ENCODE results near the gene MORF4L1.
"Not testable (repeated sequence)": the region's sequence is repeated elsewhere in the genome, so short reads cannot be mapped to it uniquely, and the experiment has no call there.

MORF4L1 gene

GRCh38 chr15:78902281-78903032 is 29.8 kb downstream of the MORF4L1 start:
- DNase-seq: not testable (repeated sequence)

- no peak for DNase-seq
Measured at GRCh38 chr15:78904599-78905358, 32.1 kb downstream of the MORF4L1 start.

GRCh38 chr15:78906316-78906620 is 33.6 kb downstream of the MORF4L1 start:
- DNase-seq: no peak

GRCh38 chr15:78907577-78907976 is 34.9 kb downstream of the MORF4L1 start:
- no peak for DNase-seq

DNA sequence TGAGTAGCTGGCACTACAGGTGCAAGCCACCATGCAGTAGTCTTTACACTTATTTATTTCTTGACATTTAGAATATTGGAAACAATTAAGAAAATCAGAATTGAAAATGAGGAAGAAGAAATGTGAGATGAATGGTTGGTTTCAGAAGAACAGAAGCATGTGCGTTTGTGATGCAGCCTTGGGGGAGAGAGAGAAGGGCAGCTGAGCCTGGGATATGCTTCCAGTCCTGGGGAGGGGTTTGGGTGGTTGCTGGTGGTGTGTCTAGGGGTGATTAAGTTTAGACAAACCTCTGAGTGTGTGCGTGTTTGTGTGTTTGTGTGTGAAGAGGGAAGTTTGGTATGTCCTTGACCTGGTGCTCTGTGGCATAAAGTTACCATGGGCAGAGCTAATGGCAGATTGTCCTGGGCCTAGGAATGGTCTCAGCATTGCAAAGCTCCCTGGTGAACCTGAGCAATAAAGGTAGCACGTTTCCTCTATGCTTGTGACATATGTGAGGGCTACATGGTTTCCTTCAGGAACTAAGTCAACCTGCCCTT is 36.5 kb downstream of the MORF4L1 start:
- DNase-seq: no peak

DNA sequence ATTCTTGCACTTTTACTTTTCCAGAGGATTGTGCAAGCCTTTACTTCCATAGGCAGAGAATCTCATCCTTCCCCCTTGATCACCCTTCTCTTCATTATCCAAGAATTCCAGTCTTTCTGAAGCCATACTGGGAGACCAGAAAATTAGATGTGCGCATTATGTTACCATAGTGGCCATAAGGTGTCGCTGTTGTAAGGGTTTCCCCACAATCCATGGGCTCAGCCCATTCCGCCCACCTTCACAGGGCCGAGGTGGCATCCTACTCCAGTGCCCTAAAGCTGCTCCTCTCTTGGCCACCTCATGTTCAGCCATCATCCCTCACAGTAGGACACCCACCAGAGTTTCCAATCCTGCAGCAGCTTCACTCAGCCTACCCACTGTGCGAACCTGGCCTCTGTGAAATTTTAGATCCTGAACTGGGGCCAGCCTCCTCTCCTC is 37.1 kb downstream of the MORF4L1 start:
- DNase-seq: peak; percentile 9

DNA sequence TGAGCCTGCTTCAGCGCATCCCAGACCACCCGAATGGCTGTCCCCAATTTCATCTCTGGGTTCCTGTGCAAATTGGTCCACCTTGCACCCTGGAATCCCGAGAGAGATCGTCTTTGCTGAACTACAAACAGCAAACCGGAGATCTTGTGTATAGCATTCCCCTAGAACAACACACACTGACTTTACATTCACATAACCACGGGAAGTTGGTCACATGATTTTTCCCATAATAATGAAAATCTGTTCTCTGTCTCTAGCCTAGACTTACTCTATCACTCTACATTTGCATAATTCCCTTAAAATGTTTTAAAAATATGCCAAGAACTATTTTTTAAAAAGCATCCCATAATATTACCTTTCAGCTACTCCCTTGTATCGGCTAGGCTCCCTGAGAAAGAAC is 37.6 kb downstream of the MORF4L1 start:
- no peak for DNase-seq

GRCh38 chr15:78912316-78912715 is 39.6 kb downstream of the MORF4L1 start:
- no peak for DNase-seq

GRCh38 chr15:78913012-78913411 is 40.3 kb downstream of the MORF4L1 start:
- DNase-seq: no peak

DNA sequence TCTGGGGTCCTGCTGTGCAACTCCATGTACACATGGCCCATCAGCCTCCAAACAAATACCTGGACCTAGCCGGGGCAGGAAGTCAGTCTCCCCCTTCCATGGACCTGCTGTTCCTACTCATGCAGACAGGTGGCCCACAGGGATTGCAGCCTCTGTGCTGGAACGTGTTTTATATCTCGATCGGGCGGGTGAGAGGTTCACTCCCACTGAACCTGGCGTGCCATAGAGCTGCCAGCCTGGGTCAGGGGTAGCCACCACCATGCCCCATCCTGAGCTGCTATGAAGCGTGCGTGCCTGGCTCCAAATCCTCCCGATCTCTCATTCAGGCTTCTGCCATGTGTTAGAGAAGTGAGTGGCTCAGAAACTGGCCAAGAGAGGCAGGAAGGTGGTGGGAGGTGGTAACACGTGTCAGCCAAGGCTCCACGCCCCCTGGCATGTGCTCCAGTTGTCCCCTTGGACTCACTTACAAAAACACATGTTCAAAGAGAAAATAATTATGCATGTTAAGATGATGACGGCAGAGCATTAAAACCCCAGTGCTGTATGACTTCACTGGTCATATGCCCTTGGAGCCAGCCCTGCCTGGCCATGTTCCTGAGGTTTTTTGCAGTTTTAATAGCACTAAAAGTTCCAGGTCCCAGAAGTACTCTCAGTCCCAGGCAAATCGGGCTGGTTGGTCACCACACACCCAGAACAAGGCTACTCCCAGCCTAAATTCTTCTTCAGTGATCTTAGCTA is 41.5 kb downstream of the MORF4L1 start:
- DNase-seq: no peak

GRCh38 chr15:78915341-78916087 is 42.8 kb downstream of the MORF4L1 start:
- DNase-seq: no peak

DNA sequence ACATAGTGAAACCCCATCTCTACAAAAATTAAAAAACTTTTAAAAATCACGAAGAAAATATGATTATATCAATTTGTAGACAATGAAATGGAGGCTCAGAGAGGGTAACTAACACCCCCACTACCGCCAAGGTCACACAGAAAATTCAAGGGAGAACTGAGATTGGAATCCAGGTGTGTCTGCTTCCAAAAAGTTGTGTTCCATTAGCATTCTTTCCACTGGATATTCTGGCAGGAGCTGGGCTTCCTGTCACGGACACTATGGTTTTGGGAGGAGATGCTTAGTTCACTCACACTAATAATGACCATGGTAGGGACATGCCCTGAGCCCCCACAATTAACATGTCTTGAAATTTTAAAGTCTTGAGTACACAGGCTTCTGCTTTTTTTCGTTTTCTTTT is 43.4 kb downstream of the MORF4L1 start:
- no peak for DNase-seq

- DNase-seq: no peak
Measured at GRCh38 chr15:78917888-78918287, 45.2 kb downstream of the MORF4L1 start.

- DNase-seq: no peak
Measured at GRCh38 chr15:78921517-78921916, 48.8 kb downstream of the MORF4L1 start.

- DNase-seq: no peak
Measured at GRCh38 chr15:78921940-78922339, 49.2 kb downstream of the MORF4L1 start.

DNA sequence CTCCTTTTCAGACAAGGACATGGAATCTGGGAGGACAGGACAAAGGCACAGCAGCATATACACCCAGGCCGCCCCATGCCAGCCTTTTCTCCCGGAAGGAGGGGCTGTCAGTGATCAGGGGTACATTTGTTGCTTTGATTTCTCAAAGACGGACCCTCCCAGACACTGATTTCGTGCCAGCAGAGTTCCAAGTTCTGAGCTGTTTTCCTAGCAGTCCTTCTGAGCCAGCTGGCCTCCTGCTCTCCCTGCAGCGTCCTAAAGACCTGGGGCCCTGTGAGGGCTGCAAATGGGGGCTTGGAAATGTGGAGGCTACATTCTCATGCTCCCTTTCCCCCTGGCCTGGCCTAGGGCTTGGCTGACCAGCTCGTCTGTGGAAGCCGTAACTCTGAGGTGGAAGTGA is 49.8 kb downstream of the MORF4L1 start:
- no peak for DNase-seq

DNA sequence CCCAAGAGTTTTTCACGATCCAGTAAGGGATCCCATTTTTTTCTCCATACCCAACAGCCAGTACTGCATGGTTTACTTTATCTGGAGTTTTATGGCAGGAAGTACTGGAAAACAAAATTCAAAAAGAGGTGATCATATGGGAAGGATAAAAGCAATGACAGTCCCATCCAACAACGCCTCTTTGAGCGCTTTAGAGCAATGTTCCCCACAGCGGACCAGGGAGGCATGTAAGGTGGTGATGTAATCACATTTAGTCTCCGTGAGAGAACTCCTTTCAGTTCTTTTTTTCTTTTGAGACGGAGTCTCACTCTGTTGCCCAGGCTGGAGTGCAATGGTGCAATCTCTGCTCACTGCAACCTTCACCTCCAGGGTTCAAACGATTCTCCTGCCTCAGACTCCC is 50.3 kb downstream of the MORF4L1 start:
- DNase-seq: no peak

GRCh38 chr15:78923480-78924360 is 51.0 kb downstream of the MORF4L1 start:
- DNase-seq: no peak

DNA sequence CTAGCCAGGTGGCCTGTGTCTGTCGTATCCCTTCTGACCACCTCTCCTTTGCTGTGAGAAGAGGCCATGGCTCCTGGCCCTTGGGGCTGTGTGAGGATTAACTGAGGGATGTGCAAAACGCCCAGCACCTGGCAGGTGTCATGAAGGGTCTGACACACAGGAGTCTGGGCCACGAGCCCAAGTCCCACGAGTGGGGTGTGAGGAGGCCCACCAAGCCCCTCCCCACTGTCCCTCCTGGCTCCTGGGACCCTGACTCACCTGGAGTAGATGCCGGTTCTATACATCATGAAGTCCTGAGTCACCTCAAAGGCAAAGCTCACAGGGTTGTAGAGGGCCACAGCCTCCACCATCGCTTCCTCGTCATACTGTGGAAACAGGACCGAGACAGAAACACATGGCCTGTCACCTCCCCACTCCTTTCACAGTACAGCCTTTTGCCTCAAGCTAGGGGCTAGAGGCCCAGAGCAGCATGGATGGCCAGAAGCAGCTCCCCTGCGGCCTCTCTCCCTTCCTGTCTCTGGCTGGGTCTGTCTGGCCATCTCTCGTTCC is 52.5 kb downstream of the MORF4L1 start:
- DNase-seq: no peak

- DNase-seq: no peak
Measured at GRCh38 chr15:78925956-78926743, 53.5 kb downstream of the MORF4L1 start.

All from NCI-H2227 treated with DMSO at 0.1 percent for 48 hours (cell line).